ENCODE results near the gene TGFBR2.

Gene TGFBR2

DNA sequence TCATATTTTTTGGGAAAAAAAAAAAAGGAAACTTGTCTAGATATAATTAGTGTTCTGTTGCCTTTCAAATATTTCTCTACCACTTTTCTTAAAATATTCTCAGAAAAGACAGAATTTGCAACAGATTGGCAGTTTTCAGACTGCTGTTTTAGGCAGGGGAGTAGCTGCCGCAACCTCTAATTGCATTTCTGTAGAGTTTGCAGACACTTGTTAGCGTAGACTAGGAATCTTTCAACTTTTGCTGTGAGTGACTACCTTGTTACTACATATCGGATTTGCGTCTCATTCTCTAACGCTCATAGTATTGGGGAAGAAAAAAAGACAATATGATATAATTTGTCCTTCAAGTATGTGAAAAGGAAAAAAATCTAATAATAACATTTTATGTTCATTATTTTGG is 10.7 kb downstream of the TGFBR2 start:
- H3K4me2 ChIP-seq, result no peak overlapping the region

DNA sequence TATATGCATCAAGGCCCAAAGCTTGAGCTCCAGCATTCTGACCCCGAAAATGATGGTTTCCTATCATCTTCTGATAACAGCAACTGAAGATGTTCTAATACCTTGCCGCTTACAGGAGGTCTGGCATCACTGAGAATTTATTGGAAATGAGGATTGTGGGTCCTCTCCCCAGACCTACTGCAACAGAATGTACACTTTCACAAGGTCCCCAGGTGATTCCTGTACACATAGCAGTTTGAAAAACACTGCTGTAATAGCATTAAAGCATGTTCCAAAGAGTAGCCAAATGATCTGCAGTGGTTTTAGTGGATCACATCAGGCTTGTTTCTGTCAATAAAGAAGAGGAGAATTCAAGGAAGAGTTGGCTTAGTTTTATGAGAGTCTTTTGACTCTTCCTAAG is 11.3 kb downstream of the TGFBR2 start:
- H3K4me1 ChIP-seq (ENCODE audit: low read depth, poor library complexity, severe bottlenecking), result peaks cover 13% of the 10 kb centered on the region
- TF ChIP-seq, protein P1, sequence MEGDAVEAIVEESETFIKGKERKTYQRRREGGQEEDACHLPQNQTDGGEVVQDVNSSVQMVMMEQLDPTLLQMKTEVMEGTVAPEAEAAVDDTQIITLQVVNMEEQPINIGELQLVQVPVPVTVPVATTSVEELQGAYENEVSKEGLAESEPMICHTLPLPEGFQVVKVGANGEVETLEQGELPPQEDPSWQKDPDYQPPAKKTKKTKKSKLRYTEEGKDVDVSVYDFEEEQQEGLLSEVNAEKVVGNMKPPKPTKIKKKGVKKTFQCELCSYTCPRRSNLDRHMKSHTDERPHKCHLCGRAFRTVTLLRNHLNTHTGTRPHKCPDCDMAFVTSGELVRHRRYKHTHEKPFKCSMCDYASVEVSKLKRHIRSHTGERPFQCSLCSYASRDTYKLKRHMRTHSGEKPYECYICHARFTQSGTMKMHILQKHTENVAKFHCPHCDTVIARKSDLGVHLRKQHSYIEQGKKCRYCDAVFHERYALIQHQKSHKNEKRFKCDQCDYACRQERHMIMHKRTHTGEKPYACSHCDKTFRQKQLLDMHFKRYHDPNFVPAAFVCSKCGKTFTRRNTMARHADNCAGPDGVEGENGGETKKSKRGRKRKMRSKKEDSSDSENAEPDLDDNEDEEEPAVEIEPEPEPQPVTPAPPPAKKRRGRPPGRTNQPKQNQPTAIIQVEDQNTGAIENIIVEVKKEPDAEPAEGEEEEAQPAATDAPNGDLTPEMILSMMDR (conservative IDR thresholded peaks at IDR 0.05; ENCODE audit: low read depth, low read length), result no peak
- H3K36me3 ChIP-seq (ENCODE audit: insufficient read depth), result no peaks in the 10 kb centered on the region
- no peaks in the 10 kb centered on the region for H3K79me2 ChIP-seq (ENCODE audit: insufficient read depth, low read depth)
- H3K27ac ChIP-seq, result no peak overlapping the region
- no peak overlapping the region for H3K4me2 ChIP-seq
- H2AFZ ChIP-seq (ENCODE audit: low read depth), result no peak overlapping the region
- H3K9ac ChIP-seq, result no peak overlapping the region
- no peak overlapping the region for H3K4me3 ChIP-seq (IDR thresholded peaks at IDR 0.05; ENCODE audit: insufficient read depth, low read depth, low read length)
- H3K27me3 ChIP-seq (ENCODE audit: insufficient read depth, low read depth), result no peaks in the 10 kb centered on the region
- no peaks in the 10 kb centered on the region for H4K20me1 ChIP-seq (ENCODE audit: insufficient read depth)

More for the DNA sequence above, 10.7 kb downstream of the TGFBR2 start:
- H3K4me1 ChIP-seq (ENCODE audit: low read depth, poor library complexity, severe bottlenecking), result peaks cover 9% of the 10 kb centered on the region
- no peaks in the 10 kb centered on the region for H4K20me1 ChIP-seq (ENCODE audit: insufficient read depth)
- no peak overlapping the region for H3K4me3 ChIP-seq (IDR thresholded peaks at IDR 0.05; ENCODE audit: insufficient read depth, low read depth, low read length)
- no peaks in the 10 kb centered on the region for H3K27me3 ChIP-seq (ENCODE audit: insufficient read depth, low read depth)
- no peaks in the 10 kb centered on the region for H3K36me3 ChIP-seq (ENCODE audit: insufficient read depth)
- H3K9ac ChIP-seq, result no peak overlapping the region
- H2AFZ ChIP-seq (ENCODE audit: low read depth), result no peak overlapping the region
- no peaks in the 10 kb centered on the region for H3K79me2 ChIP-seq (ENCODE audit: insufficient read depth, low read depth)
- TF ChIP-seq, protein P1 (conservative IDR thresholded peaks at IDR 0.05; ENCODE audit: low read depth, low read length), result no peak
- H3K27ac ChIP-seq, result no peak overlapping the region

DNA sequence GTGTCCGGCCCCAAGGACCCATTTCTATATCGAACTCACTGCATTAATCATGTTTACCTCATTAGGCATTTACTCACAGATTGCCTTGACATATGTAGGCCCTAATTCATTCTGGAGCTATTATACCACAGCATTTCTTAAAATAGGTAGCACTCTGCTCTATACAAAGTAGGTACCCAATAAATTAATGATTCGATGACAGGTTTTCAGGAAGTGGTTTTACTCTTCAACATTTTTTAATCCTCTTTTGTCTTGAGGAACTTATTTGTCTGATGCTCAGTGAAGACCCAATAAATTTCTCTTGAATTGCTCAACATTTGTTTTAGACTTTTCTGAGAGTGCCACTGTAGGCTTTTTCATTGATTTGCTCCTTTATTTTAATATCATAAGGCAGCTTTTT is 12.1 kb downstream of the TGFBR2 start:
- Histone ChIP-seq H2AFZ (ENCODE audit: low read depth) (no peak overlapping the region), H3K27ac (no peak overlapping the region), H3K4me3 (IDR thresholded peaks at IDR 0.05; ENCODE audit: insufficient read depth, low read depth, low read length) (no peak overlapping the region), H3K79me2 (ENCODE audit: insufficient read depth, low read depth) (no peaks in the 10 kb centered on the region), H3K9ac (no peak overlapping the region), H3K36me3 (ENCODE audit: insufficient read depth) (no peaks in the 10 kb centered on the region), H3K27me3 (ENCODE audit: insufficient read depth, low read depth) (no peaks in the 10 kb centered on the region), H3K4me1 (ENCODE audit: low read depth, poor library complexity, severe bottlenecking) (peaks cover 13% of the 10 kb centered on the region), H3K4me2 (no peak overlapping the region), H4K20me1 (ENCODE audit: insufficient read depth) (no peaks in the 10 kb centered on the region)
- TF ChIP-seq, protein P1 (conservative IDR thresholded peaks at IDR 0.05; ENCODE audit: low read depth, low read length), result no peak

DNA sequence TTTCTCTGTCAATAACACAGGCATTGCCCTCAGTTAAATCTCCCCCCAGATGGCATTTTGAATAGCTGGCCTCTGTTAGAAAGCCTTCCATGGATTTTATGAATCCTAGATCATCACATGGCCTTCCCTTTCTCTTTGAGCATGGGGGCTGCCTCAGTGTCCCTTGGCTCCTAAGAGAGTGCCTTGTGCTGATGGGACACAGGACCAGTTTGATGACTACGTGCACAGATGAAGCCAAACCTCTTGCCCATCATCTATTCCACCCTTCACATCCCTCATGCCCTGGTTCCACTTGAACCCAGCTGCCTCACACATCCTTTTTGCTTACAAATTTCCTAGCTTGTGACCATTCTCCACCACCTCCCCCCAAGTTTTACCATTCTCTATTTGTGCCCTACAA is 12.9 kb downstream of the TGFBR2 start:
- no peaks in the 10 kb centered on the region for H3K36me3 ChIP-seq (ENCODE audit: insufficient read depth)
- H2AFZ ChIP-seq (ENCODE audit: low read depth), result no peak overlapping the region
- H3K4me2 ChIP-seq, result no peak overlapping the region
- no peak overlapping the region for H3K27ac ChIP-seq
- TF ChIP-seq, protein P1 (conservative IDR thresholded peaks at IDR 0.05; ENCODE audit: low read depth, low read length), result no peak
- H3K4me1 ChIP-seq (ENCODE audit: low read depth, poor library complexity, severe bottlenecking), result peaks cover 13% of the 10 kb centered on the region
- no peak overlapping the region for H3K4me3 ChIP-seq (IDR thresholded peaks at IDR 0.05; ENCODE audit: insufficient read depth, low read depth, low read length)
- H4K20me1 ChIP-seq (ENCODE audit: insufficient read depth), result no peaks in the 10 kb centered on the region
- no peaks in the 10 kb centered on the region for H3K79me2 ChIP-seq (ENCODE audit: insufficient read depth, low read depth)
- no peaks in the 10 kb centered on the region for H3K27me3 ChIP-seq (ENCODE audit: insufficient read depth, low read depth)
- H3K9ac ChIP-seq, result no peak overlapping the region
